HG02852 (cell line): ENCODE measurements around the gene ABHD16B.
"Not testable (repeated sequence)": the region's sequence is repeated elsewhere in the genome, so short reads cannot be mapped to it uniquely, and the experiment has no call there.

Experiments used
- ATAC-seq: cut with Tn5 transposase; IDR thresholded peaks from one replicate; pipeline ENCODE4 v1.9.1; 2021; ENCODE audit warnings: mild to moderate bottlenecking, moderate library complexity; ENCODE audit not compliant: unreplicated experiment

The ABHD16B gene

DNA sequence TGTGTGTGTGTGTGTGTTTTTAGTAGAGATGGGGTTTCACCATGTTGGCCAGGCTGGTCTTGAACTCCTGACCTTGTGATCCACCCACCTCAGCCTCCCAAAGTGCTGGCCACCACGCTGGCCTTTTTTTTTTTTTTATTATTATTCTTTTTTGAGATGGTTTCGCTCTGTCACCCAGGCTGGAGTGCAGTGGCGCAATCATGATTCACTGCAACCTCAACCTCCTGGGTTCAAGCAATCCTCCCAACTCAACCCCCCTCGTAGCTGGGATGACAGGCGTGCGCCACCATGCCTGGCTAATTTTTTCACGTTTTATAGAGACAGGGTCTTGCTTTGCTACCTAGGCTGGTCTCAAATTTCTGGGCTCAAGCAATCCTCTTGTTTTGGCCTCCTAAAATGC is 12.9 kb downstream of the ABHD16B start:
- ATAC-seq = not testable (repeated sequence)

DNA sequence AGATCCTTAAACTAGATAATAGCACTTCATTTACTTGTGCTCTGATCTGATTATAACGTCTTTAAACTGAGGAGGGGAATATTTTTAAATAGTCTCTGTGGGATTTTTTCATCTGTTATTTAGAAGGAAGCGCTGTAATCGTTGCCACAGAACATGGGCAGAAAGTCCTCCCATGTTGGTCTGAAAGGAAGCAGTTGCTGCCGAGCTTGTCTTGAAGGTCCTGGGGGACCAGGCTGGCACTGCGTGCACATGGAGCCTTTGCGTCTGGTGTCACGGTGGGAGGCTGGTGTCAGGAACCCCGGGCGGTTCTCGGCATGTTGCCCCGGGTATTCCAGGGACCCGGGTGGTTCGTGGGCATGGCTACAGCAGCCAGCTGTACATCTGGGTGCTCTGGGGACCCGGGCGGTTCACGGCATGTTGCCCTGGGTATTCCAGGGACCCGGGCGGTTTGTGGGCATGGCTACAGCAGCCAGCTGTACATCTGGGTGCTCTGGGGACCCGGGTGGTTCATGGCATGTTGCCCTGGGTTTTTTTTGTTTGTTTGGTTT is 15.3 kb downstream of the ABHD16B start:
- no peak for ATAC-seq

- ATAC-seq = no peak
Observed at GRCh38 chr20:63877755-63878470, 16.6 kb downstream of the ABHD16B start.

DNA sequence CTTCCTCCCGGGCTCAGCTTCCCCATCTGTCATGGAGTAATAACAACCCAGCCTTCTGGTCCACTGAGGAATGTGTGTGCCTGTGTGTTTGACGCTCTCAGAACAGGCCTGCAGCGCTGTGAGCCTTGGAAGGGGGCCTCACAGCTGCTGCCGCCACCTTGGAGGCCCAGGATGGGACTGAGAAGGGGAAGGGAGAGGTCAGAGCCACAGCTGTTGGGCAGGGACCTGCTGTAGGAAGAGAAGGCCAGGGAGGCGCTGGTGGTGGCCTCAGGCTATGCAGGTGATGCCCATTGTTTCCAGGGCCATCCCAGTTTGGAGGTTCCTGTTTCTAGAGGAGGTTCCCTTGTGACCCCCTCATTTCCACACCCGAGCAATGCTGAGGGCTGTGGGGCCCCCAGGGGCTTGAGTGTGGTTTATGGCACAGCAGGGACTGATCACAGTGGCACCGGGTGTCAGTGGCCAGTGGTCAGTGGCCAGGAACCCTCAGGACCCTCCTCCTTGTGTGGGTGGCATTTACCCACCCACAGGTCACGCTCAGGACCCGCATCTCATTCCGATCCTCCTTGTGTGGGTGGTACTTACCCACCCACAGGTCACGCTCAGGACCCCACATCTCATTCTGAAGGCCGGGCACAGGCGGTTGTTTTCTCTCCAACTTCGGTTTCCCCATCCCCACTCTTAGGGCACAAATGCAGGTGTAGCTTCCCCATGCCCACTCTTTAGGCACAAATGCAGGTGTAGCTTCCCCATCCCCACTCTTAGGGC is 17.8 kb downstream of the ABHD16B start:
- ATAC-seq = no peak

- not testable (repeated sequence) for ATAC-seq
Observed at GRCh38 chr20:63880901-63881300, 19.6 kb downstream of the ABHD16B start.

DNA sequence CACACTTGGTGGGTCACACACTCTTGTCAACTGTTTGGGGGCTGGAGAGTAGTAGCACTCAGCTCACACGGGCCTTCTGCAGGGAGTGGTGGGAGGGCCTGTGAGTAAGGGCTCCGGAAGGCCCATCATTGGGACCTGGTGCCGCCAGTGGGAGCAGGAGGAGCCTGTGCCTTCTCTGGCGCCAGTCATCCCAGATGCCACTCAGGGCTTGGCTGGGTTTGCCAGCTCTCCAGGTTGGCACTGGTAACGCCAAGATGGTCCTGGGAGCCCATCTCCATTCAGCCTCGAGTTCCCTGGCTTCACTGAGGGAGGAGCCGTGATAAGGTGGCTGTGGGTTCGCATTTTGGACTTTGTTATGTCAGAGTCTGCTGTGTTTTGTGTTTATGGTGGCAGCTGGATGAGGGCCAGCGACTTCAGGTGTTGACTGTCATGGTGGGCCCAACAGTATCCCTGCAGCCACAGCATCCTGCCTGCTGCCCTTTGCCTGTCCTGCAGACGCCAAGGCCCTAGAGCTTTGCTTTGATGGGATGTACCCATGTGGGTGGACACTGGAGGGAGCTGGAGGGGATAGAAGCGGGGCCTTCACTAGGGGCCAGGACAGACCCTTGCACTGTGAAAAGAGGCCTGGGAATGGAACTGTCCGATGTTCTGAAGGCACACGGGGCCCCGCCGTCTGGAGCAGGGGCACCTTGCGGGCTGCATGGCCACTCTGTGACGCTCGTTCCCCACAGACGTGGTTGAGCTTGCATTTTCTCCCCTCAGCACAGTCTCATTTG is 20.3 kb downstream of the ABHD16B start:
- ATAC-seq = no peak

- no peak for ATAC-seq
Observed at GRCh38 chr20:63882257-63883200, 21.2 kb downstream of the ABHD16B start.

GRCh38 chr20:63883201-63883593 is 21.9 kb downstream of the ABHD16B start:
- ATAC-seq = no peak

- ATAC-seq = no peak
Observed at GRCh38 chr20:63884506-63885263, 23.4 kb downstream of the ABHD16B start.

DNA sequence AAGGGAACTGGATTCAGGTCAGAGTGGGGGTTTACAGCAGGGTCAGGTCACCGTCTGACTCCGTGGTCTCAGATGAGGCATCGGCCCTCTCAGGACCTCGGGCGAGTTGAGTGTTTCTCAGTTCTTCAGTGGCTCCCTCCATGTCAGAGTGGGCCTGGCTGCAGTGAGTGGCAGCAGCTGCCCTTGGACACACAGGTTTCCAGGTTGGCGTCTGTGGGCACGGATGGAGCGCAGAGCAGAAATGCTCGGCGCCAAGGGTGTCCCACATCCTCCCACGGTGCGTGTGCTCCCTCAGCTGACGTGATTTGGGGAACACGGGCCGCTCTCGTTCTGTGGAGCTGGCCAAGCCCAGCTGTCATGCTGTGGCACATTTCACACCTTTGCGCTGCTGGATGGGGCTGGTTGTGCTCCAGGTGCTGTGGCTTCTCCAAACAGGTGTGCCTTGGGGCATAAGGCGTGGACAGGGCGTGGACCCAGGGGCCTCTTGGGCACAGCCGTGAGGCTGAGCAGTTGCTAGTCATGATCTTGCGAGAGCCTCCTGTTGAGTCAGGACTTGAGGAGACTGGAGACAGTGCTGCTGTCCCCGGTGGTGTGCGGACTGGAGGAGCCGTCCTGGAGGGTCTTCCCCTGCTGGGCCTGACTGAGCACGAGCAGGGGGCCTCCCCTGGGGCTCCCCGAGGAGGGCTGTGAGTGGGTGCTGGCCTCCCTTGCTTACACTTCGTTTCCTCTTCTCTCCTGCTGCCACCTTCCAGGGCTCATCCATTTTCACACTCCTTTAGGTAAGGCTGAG is 24.2 kb downstream of the ABHD16B start:
- no peak for ATAC-seq

GRCh38 chr20:63886054-63886419 is 24.7 kb downstream of the ABHD16B start:
- no peak for ATAC-seq

DNA sequence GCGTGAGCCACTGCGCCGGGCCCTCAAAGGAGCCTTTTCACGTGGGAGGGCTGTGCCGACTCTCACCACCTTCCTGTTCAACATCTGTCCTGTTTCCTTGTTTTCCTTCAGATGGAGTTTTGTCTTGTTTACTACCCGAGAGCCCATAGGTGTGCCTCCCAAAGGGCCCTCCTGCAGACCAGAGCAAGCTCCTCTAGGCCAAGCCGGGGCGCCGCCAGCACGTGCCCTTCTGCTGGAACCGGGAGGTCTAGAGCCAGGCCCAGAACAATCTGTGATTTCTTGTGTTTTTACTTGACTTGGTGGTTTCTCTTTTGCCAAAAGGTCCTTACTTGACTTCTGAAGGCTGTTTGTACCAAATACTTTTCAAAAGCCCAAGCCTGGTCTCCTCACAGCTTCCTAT is 25.6 kb downstream of the ABHD16B start:
- ATAC-seq = no peak

DNA sequence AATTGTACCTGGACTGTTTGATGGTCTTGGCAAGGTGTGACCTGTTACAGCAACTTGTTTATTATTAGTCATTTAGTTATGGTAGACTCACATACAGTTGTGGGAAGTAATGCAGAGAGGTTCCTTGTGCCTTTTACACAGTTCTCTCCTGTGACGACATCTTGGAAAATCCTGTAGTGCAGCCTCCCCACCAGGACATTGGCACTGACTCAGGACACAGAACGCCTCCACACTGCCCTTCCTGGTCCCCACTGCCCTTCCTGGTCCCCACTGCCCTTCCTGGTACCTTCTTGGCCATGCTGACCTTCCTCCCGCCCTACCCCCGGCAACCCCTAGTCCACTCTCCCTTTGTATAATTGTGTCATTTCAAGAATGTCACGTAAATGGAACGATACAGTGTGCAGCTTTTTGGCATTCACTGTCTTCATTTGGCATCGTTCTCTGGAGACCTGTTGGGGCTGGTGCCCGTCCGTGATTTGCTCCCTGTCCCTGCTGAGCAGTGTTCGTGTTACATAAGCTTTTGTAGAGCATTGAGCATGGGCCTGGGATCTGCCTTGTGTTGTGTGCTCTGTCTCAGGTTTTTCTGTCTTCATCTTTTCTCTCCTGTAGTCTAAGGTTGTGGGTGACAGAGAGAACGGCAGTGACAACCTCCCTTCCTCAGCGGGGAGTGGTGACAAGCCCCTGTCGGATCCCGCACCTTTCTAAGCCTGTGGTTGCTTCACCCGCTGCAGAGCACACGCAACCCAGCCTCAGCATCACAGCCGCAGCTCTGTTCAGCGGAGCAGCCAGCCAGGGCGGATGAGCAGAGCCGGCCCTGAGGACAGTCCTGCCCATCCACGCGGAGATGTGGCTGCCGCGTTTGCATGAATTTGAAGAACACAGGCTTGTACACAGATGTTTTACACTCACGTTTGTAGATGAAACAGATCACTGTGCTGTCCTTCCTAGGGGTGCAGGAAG is 28.2 kb downstream of the ABHD16B start:
- ATAC-seq = no peak

GRCh38 chr20:63890201-63890576 is 28.9 kb downstream of the ABHD16B start:
- no peak for ATAC-seq

DNA sequence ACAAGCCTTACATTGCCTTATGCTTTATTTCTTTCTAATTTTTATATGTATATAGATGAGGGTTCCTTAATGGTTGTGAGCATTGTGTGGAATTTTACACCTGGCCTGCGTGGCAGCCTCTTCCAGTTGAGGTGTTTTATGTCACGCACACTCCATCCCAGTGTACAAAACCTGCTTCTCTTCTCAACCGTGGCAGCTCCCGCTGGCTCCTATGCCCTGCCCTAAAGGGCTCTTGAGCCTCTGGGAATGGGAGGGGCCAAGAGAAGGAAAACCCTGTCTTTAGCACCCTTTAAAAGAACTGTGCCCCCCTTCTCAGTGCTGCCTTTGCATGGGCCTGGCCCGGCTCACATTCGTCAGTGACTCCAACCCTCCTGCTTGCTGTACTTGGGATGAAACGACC is 29.3 kb downstream of the ABHD16B start:
- ATAC-seq = no peak

DNA sequence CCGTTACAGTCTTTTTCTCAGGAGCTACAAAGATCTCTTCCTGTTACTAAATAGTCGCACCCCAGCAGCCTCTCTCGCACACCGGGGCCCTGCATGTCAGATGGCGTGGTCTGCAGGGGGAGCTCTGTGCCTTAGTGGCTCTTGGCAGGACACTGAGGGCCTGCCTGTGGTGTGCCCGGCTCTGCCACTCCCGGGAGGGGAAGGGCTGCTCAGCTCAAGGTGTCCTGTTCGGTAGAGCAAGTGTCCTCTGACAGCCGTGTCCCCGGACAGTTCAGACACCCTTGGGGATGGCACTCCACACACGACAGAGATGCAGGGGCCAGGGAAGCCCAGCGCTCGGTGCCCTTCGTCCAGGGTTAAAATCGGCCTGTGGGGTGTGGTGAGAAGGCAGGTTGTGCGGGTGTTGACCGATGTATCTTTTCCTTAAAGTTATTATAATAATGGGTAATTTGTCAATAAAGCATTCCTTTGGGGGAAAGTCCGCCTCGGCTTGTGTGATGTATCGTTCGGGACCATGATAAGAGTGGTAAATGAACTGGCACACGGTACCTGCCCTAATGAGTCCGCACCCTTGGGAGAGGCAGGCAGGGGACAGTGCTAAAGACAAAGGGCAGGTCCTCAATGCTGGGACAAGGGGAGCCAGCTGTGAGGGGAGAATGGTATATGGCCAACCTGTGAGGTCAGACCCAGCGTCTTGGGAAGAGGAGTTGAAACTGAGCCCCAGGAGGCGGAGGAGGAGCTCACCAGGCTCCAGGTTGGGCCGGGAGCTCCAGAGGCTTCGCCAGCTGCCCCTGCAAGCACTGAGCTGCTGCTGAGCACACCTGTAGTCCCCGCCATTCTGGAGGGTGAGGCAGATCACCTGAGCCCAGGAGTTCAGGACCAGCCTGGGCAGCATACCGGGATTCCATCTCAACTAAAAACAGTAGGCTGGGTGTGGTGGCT is 30.0 kb downstream of the ABHD16B start:
- no peak for ATAC-seq

GRCh38 chr20:63892402-63892801 is 31.1 kb downstream of the ABHD16B start:
- no peak for ATAC-seq
